Measurements from ENCODE around the gene MYO3A.

DNA sequence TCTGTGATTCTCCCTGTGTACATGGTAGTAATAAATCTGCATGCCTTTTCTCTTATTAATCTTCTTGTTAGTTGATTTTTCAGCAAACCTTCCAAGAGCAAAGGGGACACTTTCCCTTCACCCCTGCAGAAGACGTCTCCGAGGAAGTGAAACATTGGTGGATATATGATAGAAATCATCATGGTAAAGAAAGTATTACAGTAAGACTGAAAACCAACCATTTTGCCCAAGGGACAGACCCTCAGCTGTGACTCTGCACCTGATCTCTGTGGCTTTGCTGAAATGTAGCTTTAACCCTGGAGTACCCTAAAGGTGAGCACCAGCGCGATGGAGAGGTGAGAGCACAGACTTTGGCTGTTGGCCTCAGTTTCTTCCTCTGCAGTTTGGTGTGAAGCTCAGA lies 32.8 kb upstream of the MYO3A start:
- TF ChIP-seq, protein P1, sequence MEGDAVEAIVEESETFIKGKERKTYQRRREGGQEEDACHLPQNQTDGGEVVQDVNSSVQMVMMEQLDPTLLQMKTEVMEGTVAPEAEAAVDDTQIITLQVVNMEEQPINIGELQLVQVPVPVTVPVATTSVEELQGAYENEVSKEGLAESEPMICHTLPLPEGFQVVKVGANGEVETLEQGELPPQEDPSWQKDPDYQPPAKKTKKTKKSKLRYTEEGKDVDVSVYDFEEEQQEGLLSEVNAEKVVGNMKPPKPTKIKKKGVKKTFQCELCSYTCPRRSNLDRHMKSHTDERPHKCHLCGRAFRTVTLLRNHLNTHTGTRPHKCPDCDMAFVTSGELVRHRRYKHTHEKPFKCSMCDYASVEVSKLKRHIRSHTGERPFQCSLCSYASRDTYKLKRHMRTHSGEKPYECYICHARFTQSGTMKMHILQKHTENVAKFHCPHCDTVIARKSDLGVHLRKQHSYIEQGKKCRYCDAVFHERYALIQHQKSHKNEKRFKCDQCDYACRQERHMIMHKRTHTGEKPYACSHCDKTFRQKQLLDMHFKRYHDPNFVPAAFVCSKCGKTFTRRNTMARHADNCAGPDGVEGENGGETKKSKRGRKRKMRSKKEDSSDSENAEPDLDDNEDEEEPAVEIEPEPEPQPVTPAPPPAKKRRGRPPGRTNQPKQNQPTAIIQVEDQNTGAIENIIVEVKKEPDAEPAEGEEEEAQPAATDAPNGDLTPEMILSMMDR (IDR thresholded peaks at IDR 0.05), result no peak
- TF ChIP-seq POLR2A (IDR thresholded peaks at IDR 0.05), result no peak

All from prostate gland (tissue), 2 donors.